Activated CD8-positive, alpha-beta memory T cell treated with anti-CD3 and anti-CD28 coated beads, Interleukin-2, amount 50 U/mL, for 24 hours (primary cell): Measurements from ENCODE around the gene RBKS.
"Not testable (repeated sequence)": the region's sequence is repeated elsewhere in the genome, so short reads cannot be mapped to it uniquely, and the experiment has no call there.

Source experiments
- DNase-seq: peaks from one replicate; pipeline ENCODE4 v3.0.0-alpha.2; 2020; ENCODE audit errors: extremely low read depth

Gene RBKS

DNA sequence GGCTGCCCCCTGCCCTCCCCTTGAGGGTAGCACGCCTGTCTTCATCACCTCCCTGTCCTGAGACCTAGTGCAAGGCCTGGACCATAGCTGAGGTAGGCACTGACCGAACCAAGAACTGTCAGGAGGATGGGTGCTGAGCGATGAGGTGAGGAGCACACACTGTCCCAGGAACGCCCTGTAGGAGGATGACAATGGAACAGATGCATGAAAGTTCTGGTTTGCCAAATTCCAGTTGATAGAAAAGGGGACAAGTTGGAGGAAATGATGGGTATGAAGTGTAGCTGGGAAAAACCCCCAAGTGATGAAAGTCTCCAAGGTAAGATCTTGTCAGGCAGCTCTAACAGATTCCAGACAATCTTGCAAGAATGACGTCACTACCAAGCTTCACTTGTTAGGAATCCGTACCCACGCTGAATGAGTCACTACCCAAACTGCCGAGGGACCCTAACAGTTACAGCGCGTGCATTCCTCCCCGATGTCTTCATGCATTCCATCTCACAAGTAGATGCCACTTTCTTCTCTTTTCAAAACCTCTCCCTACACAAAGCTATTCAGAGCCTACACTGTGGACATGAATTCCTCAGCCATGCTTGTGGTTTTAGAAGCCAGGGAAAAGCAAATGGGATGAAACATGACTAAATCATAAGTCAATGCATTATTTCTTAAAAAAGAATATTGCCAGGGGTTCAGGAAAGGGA, 91.1 kb downstream of the RBKS start:
- DNase-seq, result no peak

DNA sequence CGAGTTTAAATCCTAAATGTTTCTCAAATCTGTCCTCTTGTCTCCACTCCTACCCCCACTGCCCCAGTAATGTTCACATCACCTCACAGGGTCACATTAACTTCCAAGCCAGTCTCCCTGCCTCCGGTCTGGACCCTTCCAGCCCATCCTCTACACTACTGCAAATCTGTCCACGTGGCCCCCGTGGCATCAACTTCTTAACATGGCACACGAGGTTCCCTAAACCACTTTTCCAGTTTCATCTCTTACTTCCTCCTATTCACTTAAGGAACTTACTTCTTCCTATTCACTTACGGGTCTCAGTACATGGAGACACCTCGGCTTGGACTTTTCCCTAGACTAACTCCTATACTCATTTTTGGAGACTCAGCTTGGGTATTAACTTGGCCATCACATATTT, 91.7 kb downstream of the RBKS start:
- no peak for DNase-seq

DNA sequence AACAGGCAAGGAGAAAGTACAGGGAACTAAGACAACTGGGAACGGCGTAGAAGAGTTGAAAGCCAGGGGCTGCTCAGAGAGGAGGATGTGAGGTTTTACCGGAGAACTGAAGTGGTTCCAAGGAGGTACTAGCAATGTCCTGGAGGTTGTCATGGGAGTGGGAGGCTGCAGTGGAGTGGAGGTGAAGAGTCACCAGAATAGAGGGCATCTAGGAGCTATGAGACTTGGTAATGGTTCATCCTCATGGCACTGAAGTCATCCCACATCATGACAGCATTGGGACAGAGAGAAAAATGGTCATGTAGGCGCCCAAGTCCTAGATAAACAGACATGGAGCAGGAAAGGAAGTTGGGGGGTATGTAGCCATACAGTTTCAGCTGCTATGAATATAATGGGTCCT, 92.3 kb downstream of the RBKS start:
- no peak for DNase-seq

DNA sequence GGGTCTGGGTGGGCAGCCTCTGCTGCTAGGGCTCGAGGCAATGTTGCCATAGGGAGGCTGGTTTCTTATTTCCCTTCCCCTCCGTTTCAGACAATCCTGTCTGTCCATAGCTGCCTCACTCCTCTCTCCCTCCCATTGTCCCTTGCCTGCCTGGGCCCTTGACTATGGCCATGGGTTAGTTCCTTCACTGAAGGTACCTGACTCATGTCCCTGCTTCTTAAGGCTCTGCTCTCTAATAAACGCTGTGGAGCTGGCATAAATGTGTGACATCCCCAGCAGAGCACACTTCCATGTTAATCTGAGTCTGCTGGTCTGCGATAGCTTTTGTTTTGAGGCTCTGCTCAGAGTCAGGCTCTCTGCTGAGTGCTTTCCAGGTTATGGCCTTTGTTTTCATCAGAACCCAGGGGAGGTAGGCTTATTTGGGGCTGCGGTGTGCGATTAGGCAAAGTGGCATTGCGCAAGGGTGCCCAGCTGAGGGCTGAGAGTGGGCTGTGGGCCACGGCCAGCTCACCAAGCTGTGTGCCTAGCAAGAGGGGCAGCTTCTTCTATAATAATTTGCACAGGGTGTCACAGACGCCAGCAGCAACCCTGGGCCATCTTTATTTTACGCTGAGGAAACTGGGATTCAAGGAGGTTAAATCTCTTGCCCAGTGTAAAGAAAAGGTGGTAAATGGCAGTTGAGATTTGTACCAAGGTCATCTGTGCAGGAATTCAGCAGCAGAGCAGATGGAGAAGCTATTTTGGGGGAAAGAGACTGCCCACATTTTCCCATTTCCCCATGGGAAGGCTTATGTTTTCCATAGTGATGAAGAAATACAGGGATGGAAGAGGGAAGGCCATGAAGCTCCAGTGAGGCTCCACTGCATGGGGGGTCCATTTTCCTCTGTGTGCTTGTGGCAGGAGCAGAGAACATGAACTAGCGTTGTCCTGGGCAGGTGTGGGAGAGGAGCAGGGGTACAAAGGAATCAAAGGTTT, 93.1 kb downstream of the RBKS start:
- DNase-seq, result no peak

DNA sequence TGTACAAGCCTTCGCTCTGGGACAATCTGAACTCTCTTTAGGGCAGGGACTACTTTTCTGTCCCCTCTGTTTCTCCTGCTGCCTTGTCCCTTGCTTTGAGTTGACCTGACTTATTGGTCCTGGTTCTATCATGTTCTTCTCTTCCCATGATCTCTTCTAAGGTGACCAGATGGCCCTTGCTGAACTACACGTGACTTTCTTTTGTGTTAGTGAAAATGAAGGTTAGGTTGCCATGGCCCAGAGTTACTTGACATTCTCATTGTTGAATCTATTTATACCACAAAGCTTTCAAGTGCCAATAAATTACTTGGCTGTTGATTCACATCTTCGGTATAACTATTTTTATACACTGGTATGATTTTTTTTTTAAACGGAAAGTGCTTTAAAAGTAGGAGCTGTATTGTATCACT, 94.3 kb downstream of the RBKS start:
- DNase-seq, result no peak

DNA sequence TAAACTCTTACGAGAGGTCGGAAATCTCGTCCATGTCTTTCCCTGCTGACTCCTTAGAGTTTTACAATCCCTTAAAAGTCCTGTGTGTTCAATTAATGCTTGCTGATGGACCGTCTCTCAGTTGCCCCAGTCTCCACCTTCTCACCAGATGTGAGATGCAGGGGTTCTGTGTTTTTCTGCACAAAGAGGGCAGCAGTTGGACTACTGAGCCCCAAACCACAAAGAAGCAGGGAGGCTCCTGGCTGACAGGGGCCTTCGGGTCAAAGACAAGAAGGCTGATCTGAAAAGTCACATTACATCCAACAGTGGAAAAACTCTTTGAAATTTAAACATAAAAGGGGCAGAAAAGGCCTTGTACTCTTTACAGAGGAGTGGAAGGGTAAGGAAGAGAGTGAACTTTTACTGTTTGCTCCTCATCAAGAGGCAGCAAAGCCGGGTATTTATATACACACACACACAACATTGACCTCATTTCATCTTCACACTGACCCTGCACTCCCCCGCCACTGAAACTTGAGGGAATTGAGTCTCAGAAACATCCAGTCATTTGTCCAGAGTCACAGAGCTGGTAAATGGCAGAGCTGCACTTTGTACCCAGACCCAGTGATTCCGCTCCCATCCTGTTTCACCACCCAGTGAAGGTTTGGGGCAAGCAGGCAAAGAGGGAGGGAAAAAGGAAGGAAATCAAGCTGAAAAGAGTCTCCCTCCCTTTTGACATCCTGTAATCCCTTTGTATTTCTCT, 94.9 kb downstream of the RBKS start:
- no peak for DNase-seq

DNA sequence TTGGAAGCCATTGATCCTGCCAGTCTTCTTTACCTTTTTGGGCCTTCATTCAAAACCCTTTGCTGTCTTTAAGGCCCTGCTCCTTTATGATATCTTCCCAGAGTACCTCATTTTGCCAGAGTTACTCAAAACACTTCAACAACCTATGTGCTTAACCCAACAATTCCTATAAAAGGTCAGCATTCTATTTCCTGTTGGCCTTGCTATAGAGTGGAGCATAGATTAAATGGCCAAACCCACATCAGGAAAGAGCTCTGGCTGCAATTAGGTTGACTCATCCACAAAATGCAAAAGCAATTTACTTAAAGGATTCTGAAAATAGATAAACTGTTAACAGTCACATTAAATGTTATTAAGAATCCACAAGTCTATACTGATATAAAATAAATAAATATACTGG, 97.4 kb downstream of the RBKS start:
- DNase-seq, result no peak

DNA sequence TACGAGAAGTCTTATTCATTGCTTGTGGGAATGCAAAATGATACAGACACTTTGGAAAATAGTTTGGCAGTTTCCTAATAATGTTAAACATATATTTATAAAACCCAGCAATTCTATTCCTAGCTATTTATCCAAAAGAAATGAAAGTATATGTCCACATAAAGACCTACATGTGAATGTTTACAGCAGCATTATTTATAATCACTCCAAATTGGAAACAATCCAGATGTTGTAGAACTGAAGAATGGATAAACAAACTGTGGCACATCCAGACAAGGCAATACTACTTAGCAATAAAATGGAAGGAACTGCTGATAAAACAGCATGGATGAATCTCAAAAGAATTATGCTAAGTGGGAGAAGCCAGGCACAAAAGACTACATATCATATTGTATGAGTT, 99.4 kb downstream of the RBKS start:
- DNase-seq, result no peak

DNA sequence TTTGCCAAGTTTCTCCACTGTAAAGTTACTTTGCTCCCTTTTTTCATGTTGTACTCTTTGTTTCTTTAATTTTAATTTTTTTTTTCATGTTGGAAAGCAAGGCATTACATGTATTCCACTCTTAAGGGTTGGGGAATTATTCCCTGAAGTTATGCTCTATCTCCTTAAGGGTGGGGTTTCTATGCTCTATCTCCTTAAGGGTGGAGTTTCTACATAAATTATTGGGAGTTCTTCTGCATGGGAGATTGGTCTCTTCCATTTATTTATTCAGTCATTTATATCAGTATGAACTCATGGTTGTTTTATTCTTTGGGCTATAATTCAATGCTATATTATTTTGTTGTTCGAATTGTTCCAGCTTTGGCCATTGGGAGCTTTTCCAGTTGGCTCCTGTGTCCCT, 107.5 kb downstream of the RBKS start:
- DNase-seq, result no peak

DNA sequence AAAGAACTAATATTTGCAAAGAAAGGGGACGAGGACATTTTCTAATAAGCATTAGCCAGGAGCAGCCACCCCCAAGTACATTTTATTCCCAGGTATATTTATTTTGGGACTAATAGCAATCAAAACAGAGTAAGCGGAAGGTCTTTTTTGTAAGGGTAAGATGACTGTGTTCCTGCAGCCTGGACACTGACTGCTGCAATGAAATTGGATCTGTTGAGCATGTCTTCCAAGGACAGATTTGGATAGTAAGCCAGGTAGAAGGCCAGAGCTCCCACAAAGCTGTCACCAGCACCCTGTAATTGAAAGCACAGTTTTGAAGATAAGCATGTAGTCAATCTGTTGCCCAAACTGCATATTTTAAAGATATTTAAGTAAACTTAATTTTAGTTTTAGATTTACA, 108.7 kb downstream of the RBKS start:
- DNase-seq, result no peak

DNA sequence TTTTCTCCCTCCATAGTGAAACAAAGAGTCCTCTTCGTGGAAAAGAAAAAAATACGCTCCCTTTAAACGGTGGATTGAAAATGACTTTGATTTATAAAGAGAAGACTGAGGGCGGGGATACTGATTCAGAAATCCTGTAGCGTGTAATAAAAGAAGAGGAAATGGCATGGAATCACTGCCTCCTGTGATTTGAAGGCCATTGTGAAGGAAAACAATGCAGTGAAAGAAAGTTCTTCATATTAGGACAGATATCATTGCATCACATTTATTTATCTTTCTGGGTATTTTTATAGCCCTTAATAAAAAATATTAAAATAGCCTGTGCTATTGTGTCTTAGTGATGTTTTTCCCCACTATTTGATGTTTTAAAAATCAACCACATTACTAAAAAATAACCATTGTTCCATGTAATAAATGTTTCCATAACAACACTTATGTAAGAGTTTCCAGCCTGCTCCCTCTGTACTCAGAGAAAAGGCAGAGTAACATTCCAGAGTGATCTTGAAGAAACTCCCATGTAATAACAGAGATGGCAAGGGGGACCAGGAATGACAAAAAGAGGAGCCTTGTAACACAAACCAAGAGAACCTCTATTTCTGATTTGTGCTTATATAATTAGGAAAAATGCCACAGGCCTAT, 110.7 kb downstream of the RBKS start:
- no peak for DNase-seq

DNA sequence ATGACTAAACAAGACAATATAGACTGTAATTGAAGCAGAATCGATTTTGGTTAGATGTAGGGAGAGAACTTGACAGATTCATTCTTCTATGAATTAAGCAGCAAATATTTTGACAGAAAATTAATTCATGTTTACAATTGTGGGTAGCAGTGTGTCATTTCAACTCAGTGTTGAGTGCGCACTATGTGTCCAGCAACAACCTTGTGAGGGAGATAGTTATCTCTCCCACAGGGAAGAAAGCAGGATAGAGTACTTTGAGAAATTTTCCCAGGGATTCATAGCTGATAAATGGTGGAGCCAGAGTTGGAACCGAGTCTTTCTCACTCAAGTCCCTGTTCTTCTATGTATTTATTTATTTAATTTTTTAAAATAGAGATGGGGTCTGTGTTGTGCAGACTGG, 113.5 kb downstream of the RBKS start:
- no peak for DNase-seq

DNA sequence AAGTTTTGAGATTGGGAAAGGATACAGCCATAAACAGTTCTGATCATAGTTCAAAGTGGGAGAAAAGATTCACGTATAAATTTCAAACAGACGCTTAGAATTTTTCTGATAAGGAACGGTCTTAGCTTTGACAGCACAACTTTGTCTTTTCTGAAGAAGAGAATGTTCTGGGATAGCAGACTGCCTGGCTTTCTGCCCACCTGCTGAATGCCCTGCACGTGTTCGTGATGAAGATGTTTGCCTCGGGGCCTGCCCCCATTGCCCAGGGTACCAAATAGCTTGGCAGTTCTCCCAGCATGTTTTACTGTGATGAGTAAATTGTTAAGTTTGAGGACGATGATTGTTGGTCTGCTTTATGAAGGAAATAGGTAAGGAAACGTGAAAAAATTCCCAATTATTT, 114.1 kb downstream of the RBKS start:
- DNase-seq, result no peak

DNA sequence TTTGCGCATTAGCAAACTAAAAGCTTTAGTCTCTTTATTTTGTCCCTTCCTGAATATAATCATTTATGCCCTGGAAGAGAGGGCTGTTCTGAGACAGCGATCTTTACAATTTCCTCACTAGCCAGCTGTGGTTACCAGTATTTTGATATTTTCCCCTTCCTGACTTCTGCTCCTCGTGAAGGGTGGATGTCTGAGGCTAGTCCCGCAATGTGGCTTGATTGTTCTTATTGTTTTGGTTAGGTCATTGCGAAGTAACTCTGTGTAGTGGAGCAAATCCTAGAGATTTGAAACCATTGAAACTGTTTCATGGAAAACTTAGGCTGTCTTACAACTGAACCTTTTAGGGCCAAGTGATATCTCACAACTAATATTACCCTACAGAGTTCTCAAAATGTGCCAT, 116.2 kb downstream of the RBKS start:
- no peak for DNase-seq

DNA sequence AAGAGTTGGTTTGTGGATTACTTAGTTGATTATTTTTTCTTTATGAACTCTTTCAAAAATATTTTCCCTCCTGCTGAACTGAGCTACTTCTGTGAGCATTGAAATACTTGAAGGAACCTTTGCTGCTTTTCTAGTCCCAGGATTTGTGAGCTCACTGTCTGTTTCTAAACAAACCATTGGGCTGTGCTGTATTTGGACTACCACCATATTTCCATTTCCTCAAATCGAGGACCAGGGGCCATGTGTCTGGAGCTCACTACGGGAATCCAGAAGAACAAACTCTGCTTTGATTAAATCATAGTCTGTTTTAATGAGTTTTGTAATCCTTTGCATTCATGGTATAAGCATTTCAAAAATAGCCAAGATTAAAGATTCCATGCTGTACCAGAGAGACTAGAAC, 117.4 kb downstream of the RBKS start:
- no peak for DNase-seq

DNA sequence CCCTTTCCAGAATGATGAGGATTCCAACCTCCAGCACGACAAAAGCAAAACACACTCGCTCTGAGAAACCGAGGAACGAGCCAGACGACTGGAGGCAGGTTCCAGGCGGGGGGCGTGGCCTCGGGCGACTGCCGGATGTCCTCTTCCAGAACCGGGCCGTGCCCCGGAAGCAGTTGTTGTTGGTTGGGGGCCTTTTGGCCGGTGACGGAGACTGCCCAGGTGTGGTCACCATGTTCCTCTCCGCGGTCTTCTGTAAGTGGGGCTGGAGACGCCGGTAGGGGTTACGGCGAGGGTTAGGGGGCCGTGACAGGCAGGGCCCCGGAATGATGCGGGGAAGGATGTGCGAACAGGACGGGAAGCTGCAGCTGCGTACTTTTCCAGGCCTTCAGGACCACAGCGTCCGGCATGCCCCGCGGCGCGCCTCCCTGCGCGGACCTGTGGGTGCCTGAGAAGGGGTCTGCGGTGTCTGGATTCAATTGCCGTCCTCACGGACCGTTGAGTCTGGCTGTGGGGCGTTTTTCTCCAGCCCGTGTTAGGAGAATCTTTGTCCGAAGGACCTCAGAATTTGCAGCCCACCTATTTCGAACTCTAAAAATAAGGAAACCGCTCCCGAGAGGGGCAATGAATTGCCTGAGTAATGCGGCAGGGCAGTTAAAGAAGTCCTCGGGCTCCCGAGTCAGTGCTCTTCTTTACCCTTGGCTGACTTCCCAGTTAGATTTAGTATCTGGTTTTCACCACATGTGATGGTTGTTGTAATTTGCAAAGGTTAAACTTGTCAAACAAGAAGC, 118.4 kb downstream of the RBKS start, which contains the start of gene MRPL33:
MRPL33 (plus strand) TSS at position 172 of the 788 bp plus-strand sequence; CDS start at position 231, 59 bp downstream.
- peak; percentile 79 for DNase-seq

DNA sequence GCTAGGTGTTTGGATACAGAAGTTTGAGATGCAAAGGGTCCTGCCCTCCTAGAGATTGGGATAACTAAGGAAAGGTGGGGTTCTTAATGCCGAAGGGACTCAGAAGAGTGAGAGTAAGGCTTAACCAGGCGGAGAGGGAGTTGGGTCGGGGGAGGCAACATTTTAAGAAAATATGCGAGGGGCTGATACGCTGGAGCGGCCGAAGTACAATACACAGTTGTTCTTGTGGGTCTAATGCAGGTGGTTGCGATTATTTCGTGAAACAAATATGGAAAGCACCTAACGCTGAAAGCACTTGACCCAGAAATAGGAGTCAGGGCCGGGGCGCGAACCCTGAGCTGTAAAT, 119.0 kb downstream of the RBKS start:
- no peak for DNase-seq

DNA sequence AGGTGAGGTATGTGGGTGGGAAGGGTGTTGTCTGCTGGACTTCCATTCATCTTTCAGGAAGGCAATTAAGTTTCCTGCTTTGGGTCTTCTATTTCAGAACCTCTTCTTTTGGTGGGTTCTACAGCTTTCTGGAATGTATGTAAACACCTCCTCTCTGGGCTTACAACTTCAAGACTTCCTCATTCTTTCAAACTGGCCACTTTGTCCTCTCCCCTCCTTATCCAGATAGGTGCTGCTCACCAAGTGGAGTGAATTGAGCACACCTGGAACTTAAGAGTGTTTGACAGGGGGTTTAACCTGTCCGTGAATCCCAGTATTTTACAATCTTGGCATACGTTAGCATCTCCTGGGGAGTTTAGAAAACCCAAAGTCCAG, 123.9 kb downstream of the RBKS start:
- no peak for DNase-seq

DNA sequence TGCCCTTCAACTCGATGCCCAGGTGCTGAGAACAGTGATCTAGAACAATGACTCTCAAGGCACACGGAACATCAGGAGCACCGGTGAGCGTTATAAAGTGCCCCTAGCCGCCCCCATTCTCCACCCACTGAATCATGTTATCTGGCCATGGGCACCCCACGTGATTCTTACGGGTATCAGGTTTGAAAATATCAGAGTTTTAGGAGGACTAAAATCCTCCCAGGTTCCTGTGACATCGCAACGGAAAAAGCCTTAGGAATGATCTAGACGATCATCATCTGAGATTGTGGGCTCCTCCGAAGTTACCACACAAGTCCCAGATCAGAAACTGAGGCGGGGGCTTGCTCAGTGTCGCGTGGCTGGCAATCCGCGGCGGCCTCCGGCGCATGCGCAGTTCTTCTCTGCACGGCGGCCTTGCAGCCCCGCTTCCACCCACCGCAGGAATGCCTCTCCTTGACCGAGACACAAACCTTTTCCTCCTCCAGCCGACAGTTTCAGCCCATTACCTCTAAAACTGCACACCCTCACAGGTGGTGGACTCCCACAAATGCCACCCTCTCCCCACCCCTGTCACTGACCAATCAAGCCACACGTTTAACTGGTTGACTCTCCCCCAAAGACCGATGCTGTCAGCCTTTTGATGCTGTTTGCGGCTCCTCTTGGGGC, 124.4 kb downstream of the RBKS start:
- DNase-seq, result no peak

DNA sequence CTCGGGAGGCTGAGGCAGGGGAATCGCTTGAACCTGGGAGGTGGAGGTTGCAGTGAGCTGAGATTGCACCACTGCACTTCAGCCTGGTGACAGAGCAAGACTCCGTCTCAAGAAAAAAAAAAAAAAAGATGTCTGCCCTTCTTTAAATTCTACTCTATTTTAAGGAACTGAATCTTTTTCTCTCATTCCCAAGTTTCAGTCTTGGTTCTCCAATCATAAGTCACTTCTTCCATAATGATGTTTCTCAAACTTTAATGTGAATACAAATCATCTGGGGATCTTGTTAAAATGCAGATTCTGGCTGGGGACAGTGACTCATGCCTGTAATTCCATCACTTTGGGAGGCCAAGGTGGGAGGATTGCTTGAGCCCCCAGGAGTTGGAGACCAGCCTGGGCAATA, 125.7 kb downstream of the RBKS start:
- not testable (repeated sequence) for DNase-seq

DNA sequence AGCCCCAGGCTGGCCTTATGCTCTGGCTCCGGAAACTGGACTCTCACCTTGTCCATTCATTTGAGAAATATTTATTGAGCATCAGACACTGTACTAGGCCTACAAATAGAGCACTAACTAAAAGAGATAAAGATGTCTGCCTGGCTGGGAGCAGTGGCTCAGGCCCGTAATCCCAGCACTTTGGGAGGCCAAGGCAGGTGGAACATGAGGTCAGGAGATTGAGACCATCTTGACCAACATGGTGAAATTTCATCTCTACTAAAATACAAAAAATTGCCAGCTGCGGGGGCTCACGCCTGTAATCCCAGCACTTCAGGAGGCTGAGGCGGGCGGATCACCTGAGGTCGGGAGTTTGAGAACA, 126.3 kb downstream of the RBKS start:
- no peak for DNase-seq
